GM10248 (cell line): ENCODE measurements around the gene THAP8.

Source experiments
- CTCF ChIA-PET: fragments of 300-600 bp; sonication (Branson Sonifier 250); formaldehyde crosslinking; extraction: SDS; loops from one replicate; lab custom pipeline; 2021; ENCODE audit warnings: antibody characterized with exemption; lab: Yijun Ruan, JAX
- POLR2A ChIA-PET: fragments of 350-650 bp; sonication (Branson Sonifier 250); formaldehyde crosslinking; extraction: SDS; loops from one replicate; lab custom pipeline; 2020; ENCODE audit warnings: antibody characterized with exemption; lab: Yijun Ruan, JAX
- DNase-seq: peaks from one replicate; pipeline ENCODE4 v3.0.0; 2012; ENCODE audit errors: extremely low spot score
- CTCF ChIP-seq: IDR thresholded peaks from 2 replicates; pipeline ENCODE4 v1.5.1; 2012; ENCODE audit warnings: mild to moderate bottlenecking, low read depth; ENCODE audit errors: extremely low read depth, missing control alignments, control extremely low read depth

The THAP8 gene

GRCh38 chr19:35992907-35993765, 60.9 kb downstream of the THAP8 start:
- no peak for TF ChIP-seq CTCF
- CTCF ChIA-PET, result interaction anchor here (1.3 kb wide), 2 partner anchors 16 to 21 kb away, joined by 3 read pairs; partner anchors contain the start of genes ALKBH6 and SYNE4
- POLR2A ChIA-PET, result interaction anchor here (1.3 kb wide), 1 partner anchor 10 kb away, joined by 7 read pairs; no protein-coding TSS in a partner anchor
- DNase-seq, result no peak

- DNase-seq, result no peak
- POLR2A ChIA-PET, result no interaction called here
- CTCF ChIA-PET, result interaction anchor here (1.0 to 1.3 kb wide), 2 partner anchors 43 to 61 kb away, joined by 3 to 4 read pairs; no protein-coding TSS in a partner anchor
- no peak for TF ChIP-seq CTCF
Observed at GRCh38 chr19:35991731-35992450, 62.2 kb downstream of the THAP8 start.

GRCh38 chr19:35990771-35991730, 63.0 kb downstream of the THAP8 start:
- no peak for TF ChIP-seq CTCF
- DNase-seq, result no peak
- POLR2A ChIA-PET, result no interaction called here
- CTCF ChIA-PET, result interaction anchor here (1.0 to 1.3 kb wide), 2 partner anchors 42 to 60 kb away, joined by 3 to 4 read pairs; no protein-coding TSS in a partner anchor

- POLR2A ChIA-PET, result no interaction called here
- CTCF ChIA-PET, result no interaction called here
- DNase-seq, result no peak
- no peak for TF ChIP-seq CTCF
Observed at GRCh38 chr19:35990156-35990555, 63.9 kb downstream of the THAP8 start.

- ChIA-PET POLR2A (interaction anchor here (0.7 kb wide), 1 partner anchor 14 kb away, joined by 4 read pairs; no protein-coding TSS in a partner anchor), CTCF (no interaction called here)
- DNase-seq, result no peak
- no peak for TF ChIP-seq CTCF
Observed at GRCh38 chr19:35988824-35989223, 65.3 kb downstream of the THAP8 start.
